Left ventricle myocardium inferior (tissue), 1 donor: ENCODE data around the gene AMIGO3. TPM values are rescaled to one million over a fixed set of nuclear protein-coding genes. Genes with fewer than 3 reads are reported as not detected.
"Not testable (repeated sequence)": the region's sequence is repeated elsewhere in the genome, so short reads cannot be mapped to it uniquely, and the experiment has no call there.

Experiments used
- DNase-seq: peaks from one replicate; pipeline ENCODE4 v3.0.0-alpha.2; 2020
- H3K27ac ChIP-seq: fragments of 200-600 bp; replicated peaks from 2 replicates; pipeline ENCODE4 v1.8.0; 2021
- H3K27me3 ChIP-seq: fragments of 200-600 bp; 2 replicates; pipeline ENCODE4 v1.8.0; 2021; ENCODE audit warnings: low read depth
- H3K36me3 ChIP-seq: fragments of 200-600 bp; 2 replicates; pipeline ENCODE4 v1.8.0; 2021
- H3K4me1 ChIP-seq: fragments of 200-600 bp; 2 replicates; pipeline ENCODE4 v1.8.0; 2021
- H3K4me3 ChIP-seq: fragments of 200-600 bp; 2 replicates; pipeline ENCODE4 v1.8.0; 2021; ENCODE audit warnings: mild to moderate bottlenecking, moderate library complexity
- H3K9me3 ChIP-seq: fragments of 200-600 bp; replicated peaks from 2 replicates; pipeline ENCODE4 v1.8.0; 2021
- CTCF ChIP-seq: fragments of 200-600 bp; IDR thresholded peaks from 2 replicates; pipeline ENCODE4 v1.8.0; 2021; ENCODE audit warnings: antibody characterized with exemption, mild to moderate bottlenecking, borderline replicate concordance
- intact Hi-C: fragments of 100-400 bp; cut with micrococcal nuclease; formaldehyde crosslinking; loops from one replicate; pipeline ENCODE4 v1.11.0; 2022
- total RNA-seq: library from RNA; stranded (reverse); fragmentation: NEBNext Ultra II Directional; extraction: Animal tissue kit (Norgen Biotek cat#: 25700); gene quantifications from one replicate; pipeline ENCODE4 v1.2.1, GENCODE V29; 2021
- donor health status: DM: no; HTN: yes; CAD: no; lungs with severe emphysema.

Gene AMIGO3
- total RNA-seq, 1 donor from 2014 or later: not detected

GRCh38 chr3:49701388-49702077 lies 18.0 kb downstream of the AMIGO3 start:
- H3K9me3 ChIP-seq: no peaks in the 10 kb centered on the region
- intact Hi-C loops: no loop called here
- H3K27ac ChIP-seq: no peak overlapping the region
- H3K4me1 ChIP-seq: peaks cover 31% of the 10 kb centered on the region
- DNase-seq: no peak
- peak; percentile 46 for TF ChIP-seq CTCF
- H3K4me3 ChIP-seq: no peak overlapping the region
- no peaks in the 10 kb centered on the region for H3K27me3 ChIP-seq
- H3K36me3 ChIP-seq: peaks cover 77% of the 10 kb centered on the region

- Histone ChIP-seq H3K4me3 (no peak overlapping the region), H3K27me3 (no peaks in the 10 kb centered on the region), H3K27ac (no peak overlapping the region), H3K4me1 (peaks cover 36% of the 10 kb centered on the region), H3K36me3 (peaks cover 69% of the 10 kb centered on the region), H3K9me3 (no peaks in the 10 kb centered on the region)
- no peak for TF ChIP-seq CTCF
- intact Hi-C loops: no loop called here
- no peak for DNase-seq
Measured at GRCh38 chr3:49700453-49701128, 18.9 kb downstream of the AMIGO3 start.

GRCh38 chr3:49700014-49700413 lies 19.5 kb downstream of the AMIGO3 start:
- TF ChIP-seq CTCF: no peak
- no peak for DNase-seq
- Histone ChIP-seq H3K9me3 (no peaks in the 10 kb centered on the region), H3K27me3 (no peaks in the 10 kb centered on the region), H3K4me3 (no peak overlapping the region), H3K27ac (no peak overlapping the region), H3K4me1 (peaks cover 41% of the 10 kb centered on the region), H3K36me3 (peaks cover 63% of the 10 kb centered on the region)
- intact Hi-C loops: no loop called here

GRCh38 chr3:49699281-49699979 lies 20.1 kb downstream of the AMIGO3 start:
- DNase-seq: no peak
- Histone ChIP-seq H3K4me3 (no peak overlapping the region), H3K36me3 (peaks cover 58% of the 10 kb centered on the region), H3K9me3 (no peaks in the 10 kb centered on the region), H3K4me1 (peaks cover 47% of the 10 kb centered on the region), H3K27me3 (no peaks in the 10 kb centered on the region), H3K27ac (no peak overlapping the region)
- no peak for TF ChIP-seq CTCF
- intact Hi-C loops: no loop called here

GRCh38 chr3:49695350-49696015 lies 24.0 kb downstream of the AMIGO3 start:
- DNase-seq, intact Hi-C loops, H3K9me3 ChIP-seq, H3K27me3 ChIP-seq, H3K4me3 ChIP-seq: not testable (repeated sequence)
- Histone ChIP-seq H3K4me1 (peaks cover 59% of the 10 kb centered on the region), H3K36me3 (peaks cover 30% of the 10 kb centered on the region), H3K27ac (peak overlapping the region; percentile 57)

- H3K4me3 ChIP-seq, H3K9me3 ChIP-seq, H3K27me3 ChIP-seq, DNase-seq, intact Hi-C loops: not testable (repeated sequence)
- Histone ChIP-seq H3K36me3 (peaks cover 20% of the 10 kb centered on the region), H3K27ac (peak overlapping the region; percentile 57), H3K4me1 (peaks cover 60% of the 10 kb centered on the region)
Measured at GRCh38 chr3:49694409-49695070, 24.9 kb downstream of the AMIGO3 start.

GRCh38 chr3:49691481-49691880 lies 28.0 kb downstream of the AMIGO3 start:
- H3K36me3 ChIP-seq, H3K27ac ChIP-seq, DNase-seq, intact Hi-C loops, H3K4me3 ChIP-seq, H3K9me3 ChIP-seq: not testable (repeated sequence)
- Histone ChIP-seq H3K4me1 (peaks cover 62% of the 10 kb centered on the region), H3K27me3 (peaks cover 10% of the 10 kb centered on the region)

GRCh38 chr3:49690856-49691255 lies 28.6 kb downstream of the AMIGO3 start:
- Histone ChIP-seq H3K4me1 (peaks cover 60% of the 10 kb centered on the region), H3K4me3 (peak overlapping the region; percentile 88), H3K27me3 (peaks cover 14% of the 10 kb centered on the region)
- H3K36me3 ChIP-seq, DNase-seq, H3K27ac ChIP-seq, intact Hi-C loops, H3K9me3 ChIP-seq: not testable (repeated sequence)
